Measurements from ENCODE around the gene NXPH3.

Gene NXPH3

GRCh38 chr17:49575679-49576087 lies at the start of gene NXPH3:
Gene NXPH3, plus strand, starts transcription at chr17:49575871. Its CDS starts 349 bp downstream, at chr17:49576220.
- peak; percentile 71 for DNase-seq (ENCODE audit: low read depth)
- TF ChIP-seq, protein P1, sequence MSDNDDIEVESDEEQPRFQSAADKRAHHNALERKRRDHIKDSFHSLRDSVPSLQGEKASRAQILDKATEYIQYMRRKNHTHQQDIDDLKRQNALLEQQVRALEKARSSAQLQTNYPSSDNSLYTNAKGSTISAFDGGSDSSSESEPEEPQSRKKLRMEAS (IDR thresholded peaks at IDR 0.05; ENCODE audit: low read depth, low read length): no peak
- TF ChIP-seq MYC (IDR thresholded peaks at IDR 0.05; ENCODE audit: low read depth, low read length) (no peak), CTCF (IDR thresholded peaks at IDR 0.05; ENCODE audit: low read depth, low read length) (no peak), POLR2A (IDR thresholded peaks at IDR 0.05; ENCODE audit: extremely low read depth, insufficient read length) (no peak)
- no peak within 1 kb of the TSS for H3K4me3 ChIP-seq (ENCODE audit: low read depth, low read length)

DNA sequence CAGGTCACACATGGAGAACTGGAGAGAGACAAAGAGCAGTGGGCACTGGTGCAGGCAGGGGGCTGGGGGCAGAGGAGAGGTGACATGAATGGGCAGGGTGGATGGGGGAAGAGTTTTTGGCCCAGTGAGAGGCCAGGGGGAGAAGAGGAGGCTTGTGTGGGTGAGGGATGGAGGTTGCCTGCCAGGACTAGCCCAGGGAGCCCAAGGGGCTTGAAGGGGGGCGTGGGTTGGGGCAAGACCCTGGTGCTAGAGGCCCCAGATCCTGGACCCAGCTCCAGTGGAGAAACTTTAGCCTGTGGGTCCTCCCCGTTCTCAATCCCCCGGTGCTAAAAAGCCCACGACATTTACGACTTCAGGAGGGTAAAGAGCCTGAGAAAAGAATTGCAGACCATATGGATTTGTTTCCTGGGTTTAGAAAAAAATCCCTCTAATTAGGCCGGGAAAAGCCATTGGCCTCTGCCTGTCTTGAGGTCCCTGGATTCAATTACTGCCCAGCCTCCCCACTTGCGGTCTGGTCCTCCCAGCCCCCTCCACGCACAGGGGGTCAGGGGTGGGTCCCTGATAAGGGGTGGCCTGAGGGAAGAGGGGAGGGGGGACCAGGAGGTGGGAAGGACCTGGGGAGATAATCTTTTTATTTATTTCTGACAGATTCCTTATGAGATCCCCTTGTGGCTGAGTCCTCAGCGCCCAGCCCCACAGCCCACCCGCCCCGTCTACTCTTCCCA lies 47.6 kb upstream of the NXPH3 start:
- DNase-seq (ENCODE audit: low read depth): no peak
- TF ChIP-seq POLR2A (IDR thresholded peaks at IDR 0.05; ENCODE audit: extremely low read depth, insufficient read length): no peak
- TF ChIP-seq MYC (IDR thresholded peaks at IDR 0.05; ENCODE audit: low read depth, low read length): no peak
- no peak for TF ChIP-seq CTCF (IDR thresholded peaks at IDR 0.05; ENCODE audit: low read depth, low read length)
- TF ChIP-seq, protein P1 (IDR thresholded peaks at IDR 0.05; ENCODE audit: low read depth, low read length): no peak
- H3K4me3 ChIP-seq (ENCODE audit: low read depth, low read length): no peak overlapping the region

DNA sequence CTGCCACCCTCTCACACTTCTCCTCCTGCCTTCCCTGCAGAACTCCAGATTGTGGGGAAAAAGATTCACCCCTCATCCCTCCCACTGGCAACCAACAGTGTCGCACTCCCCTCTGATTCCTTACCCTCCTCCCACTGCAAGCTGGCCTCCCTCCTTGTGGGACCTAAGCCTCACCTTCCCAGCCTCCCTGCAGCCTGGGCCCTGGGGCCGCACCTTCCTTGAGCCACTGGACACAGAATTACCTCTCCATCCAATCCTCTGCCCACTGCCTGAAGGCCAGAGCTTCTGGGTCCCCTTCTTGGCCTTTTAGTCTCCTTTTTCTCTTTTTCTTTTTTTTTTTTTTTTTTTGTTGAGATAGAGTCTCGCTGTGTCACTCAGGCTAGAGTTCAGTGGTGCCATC lies 46.7 kb upstream of the NXPH3 start:
- TF ChIP-seq, protein P1 (IDR thresholded peaks at IDR 0.05; ENCODE audit: low read depth, low read length): no peak
- TF ChIP-seq POLR2A (IDR thresholded peaks at IDR 0.05; ENCODE audit: extremely low read depth, insufficient read length): no peak
- no peak for TF ChIP-seq CTCF (IDR thresholded peaks at IDR 0.05; ENCODE audit: low read depth, low read length)
- no peak for TF ChIP-seq MYC (IDR thresholded peaks at IDR 0.05; ENCODE audit: low read depth, low read length)
- no peak overlapping the region for H3K4me3 ChIP-seq (ENCODE audit: low read depth, low read length)
- no peak for DNase-seq (ENCODE audit: low read depth)

GRCh38 chr17:49530118-49530517 lies 45.6 kb upstream of the NXPH3 start:
- no peak for DNase-seq (ENCODE audit: low read depth)
- no peak for TF ChIP-seq CTCF (IDR thresholded peaks at IDR 0.05; ENCODE audit: low read depth, low read length)
- TF ChIP-seq POLR2A (IDR thresholded peaks at IDR 0.05; ENCODE audit: extremely low read depth, insufficient read length): no peak
- TF ChIP-seq, protein P1 (IDR thresholded peaks at IDR 0.05; ENCODE audit: low read depth, low read length): no peak
- no peak for TF ChIP-seq MYC (IDR thresholded peaks at IDR 0.05; ENCODE audit: low read depth, low read length)
- no peak overlapping the region for H3K4me3 ChIP-seq (ENCODE audit: low read depth, low read length)

DNA sequence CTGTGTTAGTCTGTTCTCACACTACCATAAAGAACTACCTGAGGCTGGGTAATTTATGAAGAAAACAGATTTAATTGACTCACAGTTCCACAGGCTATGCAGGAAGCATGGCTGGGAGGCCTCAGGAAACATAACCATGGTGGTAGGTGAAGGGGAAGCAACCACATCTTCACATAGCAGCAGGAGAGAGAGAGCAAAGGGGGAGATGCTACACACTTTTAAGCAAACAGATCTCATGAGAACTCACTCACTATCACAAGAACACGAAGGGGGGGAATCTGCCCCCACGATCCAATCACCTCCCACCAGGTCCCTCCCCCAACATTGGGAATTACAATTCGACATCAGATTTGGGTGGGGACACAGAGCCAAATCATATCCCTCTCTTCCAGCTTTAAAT lies 31.8 kb upstream of the NXPH3 start:
- DNase-seq (ENCODE audit: low read depth): no peak
- H3K4me3 ChIP-seq (ENCODE audit: low read depth, low read length): no peak overlapping the region
- TF ChIP-seq, protein P1 (IDR thresholded peaks at IDR 0.05; ENCODE audit: low read depth, low read length): no peak
- TF ChIP-seq CTCF (IDR thresholded peaks at IDR 0.05; ENCODE audit: low read depth, low read length) (no peak), MYC (IDR thresholded peaks at IDR 0.05; ENCODE audit: low read depth, low read length) (no peak), POLR2A (IDR thresholded peaks at IDR 0.05; ENCODE audit: extremely low read depth, insufficient read length) (no peak)
